DOHH2 (cell line): ENCODE measurements around the gene PLXNA1.

Source experiments
- H3F3A ChIP-seq: fragments of 200-600 bp; sonication (generic), shearing (Covaris generic); 2 replicates; pipeline ENCODE4 v1.6.0; 2016; ENCODE audit warnings: antibody characterized with exemption, mild to moderate bottlenecking; ENCODE audit not compliant: control insufficient read depth, insufficient read depth
- H3K27ac ChIP-seq: fragments of 200-600 bp; sonication (generic); 2 replicates; pipeline ENCODE4 v1.5.1; 2014; ENCODE audit warnings: low read depth, mild to moderate bottlenecking, low read length, moderate library complexity
- H3K27me3 ChIP-seq: fragments of 200-600 bp; sonication (generic); 2 replicates; pipeline ENCODE4 v1.6.1; 2014; ENCODE audit warnings: mild to moderate bottlenecking, low read length, mixed read lengths; ENCODE audit not compliant: control insufficient read depth
- H3K36me3 ChIP-seq: fragments of 200-600 bp; sonication (generic); 2 replicates; pipeline ENCODE4 v1.6.1; 2014; ENCODE audit warnings: mild to moderate bottlenecking, low read length, moderate library complexity, mixed read lengths; ENCODE audit not compliant: control insufficient read depth
- H3K4me1 ChIP-seq: fragments of 200-600 bp; sonication (generic); 2 replicates; pipeline ENCODE4 v1.6.1; 2014; ENCODE audit warnings: mild to moderate bottlenecking, low read length, mixed read lengths; ENCODE audit not compliant: control insufficient read depth
- H3K4me2 ChIP-seq: fragments of 200-600 bp; sonication (generic); 2 replicates; pipeline ENCODE4 v1.6.0; 2014; ENCODE audit warnings: mild to moderate bottlenecking, low read length, moderate library complexity
- H3K4me3 ChIP-seq: fragments of 200-600 bp; sonication (generic); 2 replicates; pipeline ENCODE4 v1.5.1; 2014; ENCODE audit warnings: mild to moderate bottlenecking, low read length, mixed read lengths
- H3K79me2 ChIP-seq: fragments of 200-600 bp; sonication (generic); 2 replicates; pipeline ENCODE4 v1.6.1; 2014; ENCODE audit warnings: mild to moderate bottlenecking, low read length, mixed read lengths; ENCODE audit not compliant: control insufficient read depth
- H3K9me2 ChIP-seq: fragments of 200-600 bp; sonication (generic); replicated peaks from 2 replicates; pipeline ENCODE4 v1.6.1; 2014; ENCODE audit warnings: mild to moderate bottlenecking, low read length, mixed read lengths; ENCODE audit not compliant: control insufficient read depth
- H3K9me3 ChIP-seq: fragments of 200-600 bp; sonication (generic); 2 replicates; pipeline ENCODE4 v1.6.1; 2014; ENCODE audit warnings: antibody characterized with exemption, low read length, mixed read lengths; ENCODE audit not compliant: control insufficient read depth, insufficient read depth
- H4K20me1 ChIP-seq: fragments of 200-600 bp; sonication (generic); 2 replicates; pipeline ENCODE4 v1.6.0; 2014; ENCODE audit warnings: low read depth, mild to moderate bottlenecking, antibody characterized with exemption, low read length, moderate library complexity; ENCODE audit not compliant: control insufficient read depth, insufficient read depth
- EZH2phosphoT487 ChIP-seq: fragments of 200-600 bp; sonication (generic); IDR thresholded peaks from 2 replicates; pipeline ENCODE4 v1.6.1; 2017; ENCODE audit warnings: borderline replicate concordance, mild to moderate bottlenecking, antibody characterized with exemption, low read length, moderate library complexity, mixed read lengths
- TF ChIP-seq, protein P1 (sequence below): fragments of 200-600 bp; sonication (generic); IDR thresholded peaks from one replicate; pipeline ENCODE4 v1.5.1; 2014; ENCODE audit warnings: antibody characterized with exemption, mild to moderate bottlenecking, low read depth, low read length; ENCODE audit not compliant: poor library complexity, severe bottlenecking

PLXNA1 gene

GRCh38 chr3:126967386-126967785, 15.5 kb upstream of the PLXNA1 start:
- no peaks in the 10 kb centered on the region for H3K36me3 ChIP-seq
- peaks cover 22% of the 10 kb centered on the region for H3K27me3 ChIP-seq
- no peaks in the 10 kb centered on the region for H3K79me2 ChIP-seq
- TF ChIP-seq, protein P1, sequence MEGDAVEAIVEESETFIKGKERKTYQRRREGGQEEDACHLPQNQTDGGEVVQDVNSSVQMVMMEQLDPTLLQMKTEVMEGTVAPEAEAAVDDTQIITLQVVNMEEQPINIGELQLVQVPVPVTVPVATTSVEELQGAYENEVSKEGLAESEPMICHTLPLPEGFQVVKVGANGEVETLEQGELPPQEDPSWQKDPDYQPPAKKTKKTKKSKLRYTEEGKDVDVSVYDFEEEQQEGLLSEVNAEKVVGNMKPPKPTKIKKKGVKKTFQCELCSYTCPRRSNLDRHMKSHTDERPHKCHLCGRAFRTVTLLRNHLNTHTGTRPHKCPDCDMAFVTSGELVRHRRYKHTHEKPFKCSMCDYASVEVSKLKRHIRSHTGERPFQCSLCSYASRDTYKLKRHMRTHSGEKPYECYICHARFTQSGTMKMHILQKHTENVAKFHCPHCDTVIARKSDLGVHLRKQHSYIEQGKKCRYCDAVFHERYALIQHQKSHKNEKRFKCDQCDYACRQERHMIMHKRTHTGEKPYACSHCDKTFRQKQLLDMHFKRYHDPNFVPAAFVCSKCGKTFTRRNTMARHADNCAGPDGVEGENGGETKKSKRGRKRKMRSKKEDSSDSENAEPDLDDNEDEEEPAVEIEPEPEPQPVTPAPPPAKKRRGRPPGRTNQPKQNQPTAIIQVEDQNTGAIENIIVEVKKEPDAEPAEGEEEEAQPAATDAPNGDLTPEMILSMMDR: no peak
- no peak for TF ChIP-seq EZH2phosphoT487
- no peaks in the 10 kb centered on the region for H3F3A ChIP-seq
- no peak overlapping the region for H3K4me2 ChIP-seq
- no peaks in the 10 kb centered on the region for H3K4me1 ChIP-seq
- no peak overlapping the region for H3K27ac ChIP-seq
- H3K9me2 ChIP-seq: no peaks in the 10 kb centered on the region
- no peak overlapping the region for H3K4me3 ChIP-seq
- peaks cover 3% of the 10 kb centered on the region; the same call in 1 of the 2 replicates for H4K20me1 ChIP-seq
- H3K9me3 ChIP-seq: no peaks in the 10 kb centered on the region

DNA sequence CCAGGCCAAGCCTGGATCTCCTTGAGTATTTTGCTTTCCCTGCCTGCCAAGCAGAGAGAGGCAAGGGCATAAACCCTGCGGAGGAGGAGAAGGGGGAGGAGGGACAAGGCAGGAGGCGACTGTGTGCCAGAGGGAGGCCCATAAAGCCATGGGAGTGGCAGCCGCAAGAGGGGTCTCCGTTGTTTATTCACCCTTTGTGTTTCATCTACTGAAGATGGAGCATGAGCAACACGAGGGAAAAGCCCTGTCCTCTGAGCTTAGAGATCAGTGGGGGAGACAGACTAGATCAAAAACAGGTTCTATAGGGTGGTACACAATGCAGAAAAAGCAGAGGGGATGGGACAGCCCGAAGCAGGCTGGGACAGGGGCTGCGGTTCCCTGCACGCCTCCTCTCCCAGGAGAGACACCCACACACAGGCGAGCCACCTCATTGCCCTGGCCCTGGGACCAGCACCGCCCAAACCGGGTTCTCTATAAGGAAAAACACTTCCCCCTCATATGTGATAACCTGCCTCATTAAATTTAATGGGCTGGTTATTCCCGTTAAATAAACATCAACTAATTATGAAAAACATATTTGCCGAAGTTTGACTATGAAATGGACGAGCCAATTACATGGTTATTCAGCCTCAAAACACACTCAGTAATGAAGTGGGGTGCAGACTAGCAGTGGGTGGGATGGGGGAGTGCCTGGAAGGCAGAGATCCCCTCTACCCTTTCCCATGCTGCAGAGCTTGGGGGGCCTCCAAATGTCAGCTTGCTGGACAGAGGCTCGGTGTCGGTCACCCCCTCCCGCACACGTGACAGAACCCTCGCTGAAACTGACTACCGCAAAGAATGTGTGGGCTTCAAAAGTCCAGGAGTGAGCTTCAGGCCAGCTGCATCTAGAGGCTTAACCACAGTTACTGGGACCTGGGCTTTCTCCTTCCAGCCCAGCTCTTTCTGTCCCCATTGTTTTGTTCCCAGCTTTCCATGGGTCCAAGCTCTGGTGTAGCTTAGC, 14.2 kb upstream of the PLXNA1 start:
- Histone ChIP-seq H3K79me2 (no peaks in the 10 kb centered on the region), H3K9me2 (no peaks in the 10 kb centered on the region), H3K4me2 (no peak overlapping the region), H4K20me1 (peaks cover 3% of the 10 kb centered on the region; the same call in 1 of the 2 replicates), H3K4me1 (no peaks in the 10 kb centered on the region), H3K36me3 (no peaks in the 10 kb centered on the region), H3K4me3 (no peak overlapping the region), H3F3A (no peaks in the 10 kb centered on the region), H3K27ac (no peak overlapping the region), H3K9me3 (no peaks in the 10 kb centered on the region), H3K27me3 (peaks cover 22% of the 10 kb centered on the region)
- TF ChIP-seq, protein P1: no peak
- TF ChIP-seq EZH2phosphoT487: no peak

DNA sequence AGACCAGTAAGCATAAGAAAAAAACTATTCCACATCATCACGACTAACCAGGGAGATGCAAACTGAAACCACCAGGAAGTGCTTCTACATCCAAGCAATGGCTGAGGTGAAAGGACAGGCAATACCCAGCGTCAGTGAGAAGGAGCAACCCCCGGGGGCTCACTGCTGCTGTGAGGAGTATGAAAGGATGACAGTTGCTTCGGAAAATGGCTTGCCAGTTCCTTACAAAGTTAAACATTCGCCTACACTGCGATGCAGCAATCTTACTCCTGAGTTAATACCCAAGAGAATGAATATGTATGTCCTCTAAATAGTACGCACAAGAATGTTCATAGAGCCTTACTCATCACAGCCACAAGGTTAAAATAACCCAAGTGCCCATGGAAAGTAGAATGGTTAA, 13.3 kb upstream of the PLXNA1 start:
- H3K27me3 ChIP-seq: peaks cover 22% of the 10 kb centered on the region
- H3K9me2 ChIP-seq: no peaks in the 10 kb centered on the region
- no peak overlapping the region for H3K4me2 ChIP-seq
- H3K79me2 ChIP-seq: no peaks in the 10 kb centered on the region
- TF ChIP-seq, protein P1: no peak
- no peak for TF ChIP-seq EZH2phosphoT487
- no peaks in the 10 kb centered on the region for H3K36me3 ChIP-seq
- H3K9me3 ChIP-seq: no peaks in the 10 kb centered on the region
- no peaks in the 10 kb centered on the region for H4K20me1 ChIP-seq
- no peak overlapping the region for H3K4me3 ChIP-seq
- H3K4me1 ChIP-seq: no peaks in the 10 kb centered on the region
- no peak overlapping the region for H3K27ac ChIP-seq
- H3F3A ChIP-seq: no peaks in the 10 kb centered on the region
